ENCODE data around the gene CCDC78.
A peak's percentile ranks its signal among the peaks of the same experiment; 100 is the strongest.

Gene CCDC78

DNA sequence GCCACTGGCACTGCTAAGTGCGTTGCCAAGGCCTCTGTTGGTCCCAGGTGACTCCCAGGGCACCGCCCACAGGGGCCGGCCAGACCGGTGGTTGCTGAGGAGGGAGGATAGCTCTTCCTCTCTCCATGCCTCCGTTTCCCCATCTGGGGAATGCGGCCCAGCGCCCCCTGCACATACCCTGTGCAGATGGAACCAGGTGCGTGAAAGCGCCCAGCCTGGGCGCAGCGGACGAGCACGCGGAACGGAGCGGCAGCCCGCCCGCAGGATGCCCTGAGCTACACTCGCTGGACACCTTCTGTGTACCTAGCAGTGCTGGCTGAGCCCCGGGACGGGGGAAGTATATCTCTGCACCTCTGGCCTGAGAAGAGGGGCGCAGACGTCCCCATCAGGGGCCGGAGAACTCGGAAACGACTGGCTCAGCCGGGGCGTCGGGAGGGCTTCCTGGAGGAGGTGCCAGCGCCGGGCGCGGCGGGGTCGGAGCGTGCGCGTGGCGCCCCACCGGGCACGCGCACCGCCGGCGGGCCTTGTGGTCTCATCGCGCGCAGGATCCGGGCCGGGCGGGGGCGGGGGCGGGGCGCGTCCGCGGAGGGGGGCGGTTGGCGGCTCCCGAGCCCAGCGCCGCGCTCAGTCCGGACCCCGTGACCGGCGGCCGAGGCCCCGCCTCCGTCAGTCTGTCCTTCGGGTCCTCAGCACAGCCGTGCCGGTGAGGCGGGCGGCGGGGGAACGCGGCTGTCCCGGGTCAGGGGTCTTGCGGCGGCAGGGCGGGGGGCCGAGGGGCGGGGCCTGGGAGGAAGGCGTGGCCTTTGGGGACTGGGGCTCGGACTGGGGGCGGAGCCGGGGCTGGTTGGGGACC is at the start of gene CCDC78, which contains the start of gene HAGHL:
TSS of gene CCDC78 (minus strand) at position 6 of the 853 bp plus-strand sequence. CDS start 76 bp downstream, outside the sequence.
TSS of gene HAGHL (plus strand) at position 669 of the 853 bp plus-strand sequence. CDS start 404 bp downstream, outside the sequence.
- peak in 2 of 4 experiments; percentile 31 to 57 for DNase-seq

- no peak for DNase-seq
These were observed 49.1 kb upstream of the CCDC78 start for GRCh38 chr16:775236-775796.

- DNase-seq = no peak
These were observed 48.1 kb upstream of the CCDC78 start for GRCh38 chr16:774086-775001.

GRCh38 chr16:772959-773358 is 46.7 kb upstream of the CCDC78 start:
- no peak for DNase-seq

GRCh38 chr16:770411-770810 is 44.2 kb upstream of the CCDC78 start:
- DNase-seq = no peak

- DNase-seq = no peak
These were observed 43.7 kb upstream of the CCDC78 start for GRCh38 chr16:769934-770333.

- no peak for DNase-seq
These were observed 43.0 kb upstream of the CCDC78 start for GRCh38 chr16:769184-769784.

- no peak for DNase-seq
These were observed 42.2 kb upstream of the CCDC78 start for GRCh38 chr16:768428-768827.

DNA sequence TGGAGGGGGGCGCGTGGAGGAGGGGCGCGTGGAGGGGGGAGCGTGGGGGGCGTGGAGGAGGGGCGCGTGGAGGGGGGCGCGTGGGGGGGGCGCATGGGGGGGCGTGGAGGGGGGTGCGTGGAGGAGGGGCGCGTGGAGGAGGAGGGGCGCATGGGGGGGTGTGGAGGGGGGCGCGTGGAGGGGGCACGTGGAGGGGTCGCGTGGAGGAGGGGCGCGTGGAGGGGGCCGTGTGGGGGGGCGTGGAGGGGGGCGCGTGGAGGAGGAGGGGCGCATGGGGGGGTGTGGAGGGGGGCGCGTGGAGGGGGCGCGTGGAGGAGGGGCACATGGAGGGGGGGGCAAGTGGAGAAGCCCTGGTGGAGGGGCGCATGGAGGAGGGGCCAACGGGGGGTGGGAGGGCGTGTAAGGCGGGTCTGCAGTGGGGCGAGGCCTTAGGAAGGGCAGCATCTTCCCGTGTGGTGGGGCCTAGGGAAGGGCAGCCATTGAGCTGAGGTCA is 41.5 kb upstream of the CCDC78 start:
- DNase-seq = no peak

- DNase-seq = no peak
These were observed 40.8 kb upstream of the CCDC78 start for GRCh38 chr16:766820-767640.

DNA sequence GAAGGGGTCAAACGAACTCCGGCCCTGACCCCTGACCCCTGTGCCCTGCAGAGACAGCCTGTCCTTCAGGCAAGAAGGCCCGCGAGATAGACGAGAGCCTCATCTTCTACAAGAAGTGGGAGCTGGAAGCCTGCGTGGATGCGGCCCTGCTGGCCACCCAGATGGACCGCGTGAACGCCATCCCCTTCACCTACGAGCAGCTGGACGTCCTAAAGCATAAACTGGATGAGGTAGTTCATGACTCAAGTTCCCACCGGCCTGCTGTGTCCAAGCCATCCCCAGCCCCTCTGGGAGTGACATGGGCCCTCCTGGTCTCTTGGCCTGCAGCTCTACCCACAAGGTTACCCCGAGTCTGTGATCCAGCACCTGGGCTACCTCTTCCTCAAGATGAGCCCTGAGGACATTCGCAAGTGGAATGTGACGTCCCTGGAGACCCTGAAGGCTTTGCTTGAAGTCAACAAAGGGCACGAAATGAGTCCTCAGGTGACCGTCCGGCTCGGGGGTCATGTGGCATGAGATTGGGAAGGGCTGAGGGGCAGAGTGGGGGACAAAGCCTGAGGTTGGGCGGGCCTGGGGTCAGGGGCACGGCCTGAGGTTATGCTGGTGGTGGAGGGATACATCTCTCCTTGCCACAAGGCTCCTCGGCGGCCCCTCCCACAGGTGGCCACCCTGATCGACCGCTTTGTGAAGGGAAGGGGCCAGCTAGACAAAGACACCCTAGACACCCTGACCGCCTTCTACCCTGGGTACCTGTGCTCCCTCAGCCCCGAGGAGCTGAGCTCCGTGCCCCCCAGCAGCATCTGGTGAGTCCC is 40.0 kb upstream of the CCDC78 start:
- DNase-seq = no peak

DNA sequence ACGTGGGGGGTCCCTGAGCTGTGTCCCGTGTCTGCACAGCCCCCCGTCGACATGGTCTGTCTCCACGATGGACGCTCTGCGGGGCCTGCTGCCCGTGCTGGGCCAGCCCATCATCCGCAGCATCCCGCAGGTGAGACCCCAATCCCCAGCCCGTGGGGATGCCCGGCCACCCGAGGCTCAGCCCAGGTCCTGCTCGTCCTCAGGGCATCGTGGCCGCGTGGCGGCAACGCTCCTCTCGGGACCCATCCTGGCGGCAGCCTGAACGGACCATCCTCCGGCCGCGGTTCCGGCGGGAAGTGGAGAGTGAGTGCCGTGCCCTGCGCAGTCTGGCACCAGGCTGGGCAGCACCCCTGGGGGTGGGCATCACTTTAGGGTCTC is 39.2 kb upstream of the CCDC78 start:
- DNase-seq = no peak

DNA sequence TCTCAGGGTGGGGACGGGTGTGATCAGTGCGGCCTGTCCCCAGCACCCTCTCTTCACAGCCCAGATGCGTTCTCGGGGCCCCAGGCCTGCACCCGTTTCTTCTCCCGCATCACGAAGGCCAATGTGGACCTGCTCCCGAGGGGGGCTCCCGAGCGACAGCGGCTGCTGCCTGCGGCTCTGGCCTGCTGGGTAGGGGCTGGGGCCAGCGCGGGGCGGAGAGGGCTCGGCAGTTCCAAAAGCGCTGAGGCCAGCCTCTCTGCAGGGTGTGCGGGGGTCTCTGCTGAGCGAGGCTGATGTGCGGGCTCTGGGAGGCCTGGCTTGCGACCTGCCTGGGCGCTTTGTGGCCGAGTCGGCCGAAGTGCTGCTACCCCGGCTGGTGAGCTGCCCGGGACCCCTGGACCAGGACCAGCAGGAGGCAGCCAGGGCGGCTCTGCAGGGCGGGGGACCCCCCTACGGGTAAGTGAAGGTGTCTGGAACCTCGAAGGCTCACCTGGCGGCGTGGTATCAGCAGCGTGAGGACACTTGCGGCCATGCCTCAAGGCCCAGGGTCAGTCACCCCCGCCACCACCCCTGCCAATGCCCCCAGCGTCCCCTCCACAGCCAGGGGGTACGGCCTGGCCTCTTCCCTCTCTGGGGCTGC is 38.7 kb upstream of the CCDC78 start:
- no peak for DNase-seq

- no peak for DNase-seq
These were observed 38.0 kb upstream of the CCDC78 start for GRCh38 chr16:764184-764750.

DNA sequence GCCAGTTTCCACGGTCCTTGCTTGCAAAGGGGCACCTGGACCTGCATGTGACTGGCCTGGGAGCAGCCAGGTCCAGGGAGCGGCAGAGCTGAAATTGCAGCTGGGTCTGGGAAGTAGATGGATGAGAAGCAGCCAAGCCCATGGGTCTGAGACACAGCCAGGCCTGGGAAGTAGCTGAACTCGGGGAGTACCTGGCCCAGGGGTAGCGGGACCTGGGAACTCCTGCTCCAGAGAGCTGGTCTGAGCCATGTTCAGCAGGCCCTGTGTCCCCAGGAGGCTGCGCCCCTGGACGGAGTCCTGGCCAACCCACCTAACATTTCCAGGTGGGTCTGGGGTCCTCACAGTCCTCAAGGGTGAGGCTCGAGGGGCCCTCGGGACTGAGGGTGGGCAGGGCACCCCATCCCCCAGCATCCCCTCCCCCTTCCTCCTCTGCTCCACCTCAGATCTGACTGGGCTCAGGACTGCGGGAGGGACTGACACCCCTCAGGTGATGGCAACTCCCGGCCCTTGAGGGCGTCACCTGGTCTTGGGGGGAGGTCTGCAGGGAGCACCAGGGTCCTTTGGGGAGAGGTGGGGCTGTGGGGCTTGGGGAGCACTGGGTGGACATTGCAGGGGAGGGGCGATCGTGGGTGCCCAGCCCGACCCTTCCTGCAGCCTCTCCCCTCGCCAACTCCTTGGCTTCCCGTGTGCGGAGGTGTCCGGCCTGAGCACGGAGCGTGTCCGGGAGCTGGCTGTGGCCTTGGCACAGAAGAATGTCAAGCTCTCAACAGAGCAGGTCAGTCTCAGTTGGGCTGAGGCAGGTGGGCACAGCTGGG is 37.3 kb upstream of the CCDC78 start:
- DNase-seq = no peak

DNA sequence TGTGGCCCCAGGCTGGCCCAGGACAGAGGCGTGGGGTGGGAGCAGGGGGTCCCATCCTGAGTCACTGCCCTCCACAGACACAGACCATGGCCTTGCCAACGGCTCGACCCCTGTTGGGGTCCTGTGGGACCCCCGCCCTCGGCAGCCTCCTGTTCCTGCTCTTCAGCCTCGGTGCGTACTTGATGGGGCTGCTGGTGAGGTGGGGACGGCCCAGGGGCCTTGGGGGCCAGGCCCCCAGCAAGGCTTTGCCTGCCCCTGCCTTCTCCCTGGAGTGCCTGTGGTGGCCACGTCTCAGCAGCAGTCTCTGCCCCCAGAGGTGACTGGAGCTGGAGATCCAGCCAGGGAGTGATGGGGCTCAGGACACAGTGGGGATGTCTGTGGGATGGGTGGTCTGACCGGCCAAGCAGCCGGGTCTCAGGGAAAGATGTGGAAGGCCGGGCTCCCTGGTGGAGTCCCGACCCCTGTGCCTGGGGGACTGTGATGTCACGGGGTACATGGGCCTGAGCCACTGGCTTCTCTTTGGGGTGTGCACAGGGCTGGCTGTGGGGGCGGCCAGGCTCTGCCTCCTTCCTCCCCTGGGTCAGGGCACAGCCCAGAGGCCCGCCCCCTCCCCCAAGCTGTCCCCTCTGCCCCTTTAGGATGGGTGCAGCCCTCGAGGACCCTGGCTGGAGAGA is 36.5 kb upstream of the CCDC78 start:
- DNase-seq = no peak

GRCh38 chr16:761625-762513 is 35.6 kb upstream of the CCDC78 start:
- no peak for DNase-seq

All from activated naive CD4-positive, alpha-beta T cell (primary cell).